OCI-LY7 (cell line): ENCODE measurements around the gene DHFR. TPM values are rescaled to one million over a fixed set of nuclear protein-coding genes. Genes with fewer than 3 reads are reported as not detected.

Experiments
- Bru-seq: library from RNA; stranded (reverse); fragments of 400-500 nt; gene quantifications from one replicate; lab custom pipeline; 2021; lab: Mats Ljungman, UMichigan
- BruChase-seq, 2 experiments: library from RNA; stranded (reverse); fragments of 400-500 nt; gene quantifications; one replicate each; lab custom pipeline; 2021; lab: Mats Ljungman, UMichigan
- BruUV-seq: library from RNA; stranded (reverse); fragments of 400-500 nt; replicated peaks from 2 replicates; lab custom pipeline; 2021; lab: Mats Ljungman, UMichigan
- CTCF ChIA-PET: fragments of 300-600 bp; sonication (Branson Sonifier 250); formaldehyde crosslinking; loops from one replicate; lab custom pipeline; 2022; ENCODE audit warnings: antibody characterized with exemption; ENCODE audit not compliant: unreplicated experiment; lab: Charles Lee
- POLR2A ChIA-PET: fragments of 300-600 bp; sonication (Branson Sonifier 250); formaldehyde crosslinking; loops from one replicate; lab custom pipeline; 2022; ENCODE audit warnings: antibody characterized with exemption; lab: Charles Lee
- DNase-seq: peaks from one replicate; pipeline ENCODE4 v3.0.0-alpha.2; 2015; ENCODE audit warnings: low spot score
- H2AFZ ChIP-seq: fragments of 200-600 bp; sonication (generic), shearing (Covaris generic); 2 replicates; pipeline ENCODE4 v1.6.1; 2014; ENCODE audit warnings: mild to moderate bottlenecking, antibody characterized with exemption, low read length, moderate library complexity
- H3K27ac ChIP-seq: fragments of 200-600 bp; sonication (generic); 2 replicates; pipeline ENCODE4 v1.5.1; 2014; ENCODE audit warnings: mixed run types, low read depth, mild to moderate bottlenecking, moderate library complexity, low read length, inconsistent platforms; ENCODE audit not compliant: poor library complexity, severe bottlenecking
- H3K36me3 ChIP-seq: fragments of 200-600 bp; sonication (generic); 2 replicates; pipeline ENCODE4 v1.6.1; 2014; ENCODE audit warnings: mild to moderate bottlenecking, antibody characterized with exemption, low read length, moderate library complexity, mixed read lengths; ENCODE audit not compliant: insufficient read depth
- H3K4me1 ChIP-seq: fragments of 200-600 bp; sonication (generic); 2 replicates; pipeline ENCODE4 v1.5.1; 2014; ENCODE audit warnings: mild to moderate bottlenecking, low read length; ENCODE audit not compliant: insufficient read depth, poor library complexity, severe bottlenecking
- H3K4me2 ChIP-seq: fragments of 200-600 bp; sonication (generic); 2 replicates; pipeline ENCODE4 v1.6.1; 2014; ENCODE audit warnings: mild to moderate bottlenecking, low read length
- H3K4me3 ChIP-seq: fragments of 200-600 bp; sonication (generic); 2 replicates; pipeline ENCODE4 v1.5.1; 2014; ENCODE audit warnings: mild to moderate bottlenecking, low read depth, low read length; ENCODE audit not compliant: poor library complexity, severe bottlenecking
- H3K79me2 ChIP-seq: fragments of 200-600 bp; sonication (generic); 2 replicates; pipeline ENCODE4 v1.6.1; 2016; ENCODE audit warnings: low read depth, mild to moderate bottlenecking, low read length, moderate library complexity, mixed read lengths; ENCODE audit not compliant: insufficient read depth
- H3K9me2 ChIP-seq: fragments of 200-600 bp; sonication (generic); 2 replicates; pipeline ENCODE4 v1.6.1; 2016; ENCODE audit warnings: mild to moderate bottlenecking, low read length, mixed read lengths; ENCODE audit not compliant: insufficient read depth
- H3K9me3 ChIP-seq: fragments of 200-600 bp; sonication (generic); 2 replicates; pipeline ENCODE4 v1.6.1; 2014; ENCODE audit warnings: mild to moderate bottlenecking, mixed run types, low read length, mixed read lengths
- H4K20me1 ChIP-seq: fragments of 200-600 bp; sonication (generic); 2 replicates; pipeline ENCODE4 v1.6.1; 2014; ENCODE audit warnings: mild to moderate bottlenecking, antibody characterized with exemption, low read length, moderate library complexity, mixed read lengths; ENCODE audit not compliant: insufficient read depth
- CTCF ChIP-seq: fragments of 200-600 bp; sonication (generic); conservative IDR thresholded peaks from 2 replicates; pipeline ENCODE4 v1.5.1; 2014; ENCODE audit warnings: mild to moderate bottlenecking, antibody characterized with exemption, low read length, moderate library complexity, mixed read lengths
- EZH2phosphoT487 ChIP-seq: fragments of 200-600 bp; sonication (generic); IDR thresholded peaks from 2 replicates; pipeline ENCODE4 v1.6.1; 2018; ENCODE audit warnings: low read depth, borderline replicate concordance, mild to moderate bottlenecking, mixed run types, antibody characterized with exemption, low read length, moderate library complexity, mixed read lengths
- intact Hi-C: fragments of 100-400 bp; cut with micrococcal nuclease; formaldehyde crosslinking; loops from one replicate; pipeline ENCODE4 v1.10.0; 2022; ENCODE audit not compliant: unreplicated experiment
- long read RNA-seq: library from polyadenylated mRNA; stranded (forward); transcript quantifications from one replicate; pipeline ENCODE4 v2.0.0, GENCODE V29; 2022
- total RNA-seq, 2 experiments: library from RNA; depleted of rRNA in 1 of 2; stranded (reverse); fragments of >200 nt in 1 of 2; shearing (Covaris generic) in 1 of 2; gene quantifications; 2 replicates each; pipeline ENCODE4 v1.2.3, GENCODE V29; 2014 to 2022

DHFR gene
- total RNA-seq (2014; rRNA removed; shearing (Covaris generic)) (99.9 and 115 TPM in 2 replicates), total RNA-seq (2022) (164 and 168 TPM in 2 replicates), Bru-seq, nascent RNA (percentile 95 among the genes with signal in this experiment), BruChase-seq, experiment 1, labeled RNA remaining after a 6-hour chase (percentile 97 among the genes with signal in this experiment), BruChase-seq, experiment 2, labeled RNA remaining after a 2-hour chase (percentile 94 among the genes with signal in this experiment)
- long read RNA-seq, transcript DHFR-201 (6 exons, 3,917 nt) = major isoform, 160 of 208 reads
- long read RNA-seq, partial matches to known transcripts = 5 of 208 reads
- long read RNA-seq, other reads (novel, unspliced or antisense) = 38 of 208 reads

GRCh38 chr5:80654391-80655230 lies at the start of gene DHFR, which contains the start of gene MSH3:
TSS of gene DHFR (minus strand) at chr5:80654983. CDS start at chr5:80654489, 494 bp downstream.
TSS of gene MSH3 (plus strand) at chr5:80654652. CDS start at chr5:80654728, 76 bp downstream.
- Histone ChIP-seq H3K4me2 (peak within 1 kb of the TSS; percentile 96), H3K79me2 (peaks cover 27% of the 10 kb centered on the region), H3K27ac (peak within 1 kb of the TSS; percentile 83), H3K4me3 (no peak within 1 kb of the TSS), H3K4me1 (peaks cover 11% of the 10 kb centered on the region), H2AFZ (no peak within 1 kb of the TSS; the same call in 1 of the 2 replicates), H3K9me3 (peaks cover 6% of the 10 kb centered on the region; the same call in 1 of the 2 replicates), H3K9me2 (no peaks in the 10 kb centered on the region), H4K20me1 (peaks cover 10% of the 10 kb centered on the region; the same call in 1 of the 2 replicates), H3K36me3 (peaks cover 34% of the 10 kb centered on the region)
- ChIA-PET POLR2A (interaction anchor here (1.0 to 1.4 kb wide), 3 partner anchors 8 to 1619 kb away, joined by 4 to 9 read pairs (median 4); no protein-coding TSS in a partner anchor), CTCF (interaction anchor here (0.6 kb wide), 3 partner anchors 71 to 1393 kb away, joined by 3 read pairs; no protein-coding TSS in a partner anchor)
- peak; percentile 97 for DNase-seq
- no TSS peak for BruUV-seq
- TF ChIP-seq CTCF (peak; percentile 52), EZH2phosphoT487 (no peak)
- intact Hi-C loops = loop anchor here (10.0 kb wide), 2 partner anchors 250 to 470 kb away; partner anchors contain the start of gene ZFYVE16

- no peak for DNase-seq
- intact Hi-C loops = no loop called here
- no peak overlapping the region for H3K4me3 ChIP-seq
- TF ChIP-seq EZH2phosphoT487 (no peak), CTCF (no peak)
- no peaks in the 10 kb centered on the region for H3K79me2 ChIP-seq
- H2AFZ ChIP-seq = no peak overlapping the region
- no peaks in the 10 kb centered on the region for H3K4me1 ChIP-seq
- H3K36me3 ChIP-seq = peaks cover 64% of the 10 kb centered on the region
- POLR2A ChIA-PET = no interaction called here
- CTCF ChIA-PET = no interaction called here
- H3K4me2 ChIP-seq = no peak overlapping the region
- BruUV-seq = no TSS peak
- no peaks in the 10 kb centered on the region for H3K9me2 ChIP-seq
- no peak overlapping the region for H3K27ac ChIP-seq
- 0 out of 2 replicates have a peak, but pooled peaks cover 9% of the 10 kb centered on the region for H4K20me1 ChIP-seq
- H3K9me3 ChIP-seq = no peaks in the 10 kb centered on the region
These were observed 49.4 kb upstream of the DHFR start for GRCh38 chr5:80704221-80704620.
